GM06990 (cell line): Measurements from ENCODE around the gene DDX20.
A peak's percentile ranks its signal among the peaks of the same experiment; 100 is the strongest.
"Not testable (repeated sequence)": the region's sequence is repeated elsewhere in the genome, so short reads cannot be mapped to it uniquely, and the experiment has no call there.

ENCODE experiments used
- DNase-seq: peaks from one replicate; pipeline ENCODE4 v3.0.0-alpha.2; 2011; ENCODE audit not compliant: insufficient read length; ENCODE audit errors: extremely low read depth
- H3K27me3 ChIP-seq: replicated peaks from 2 replicates; pipeline ENCODE4 v1.6.0; 2011; ENCODE audit warnings: low read length; ENCODE audit not compliant: control insufficient read depth, insufficient read depth
- H3K36me3 ChIP-seq: 2 replicates; pipeline ENCODE4 v1.5.1; 2011; ENCODE audit warnings: low read length; ENCODE audit not compliant: control insufficient read depth, insufficient read depth
- H3K4me3 ChIP-seq: replicated peaks from 2 replicates; pipeline ENCODE4 v1.5.1; 2011; ENCODE audit warnings: low read depth, mild to moderate bottlenecking, control low read depth, low read length
- CTCF ChIP-seq: IDR thresholded peaks from 2 replicates; pipeline ENCODE4 v1.5.1; 2011; ENCODE audit warnings: low read length, control low read depth, mild to moderate bottlenecking, inconsistent platforms; ENCODE audit not compliant: insufficient read depth, poor library complexity, severe bottlenecking

DDX20 gene

GRCh38 chr1:111739925-111740765 lies 15.6 kb upstream of the DDX20 start:
- TF ChIP-seq CTCF: peak; percentile 12
- no peaks in the 10 kb centered on the region; the same call in 1 of the 2 replicates for H3K36me3 ChIP-seq
- peak; percentile 52 for DNase-seq
- peak overlapping the region; percentile 74 for H3K4me3 ChIP-seq
- no peaks in the 10 kb centered on the region; the same call in 1 of the 2 replicates for H3K27me3 ChIP-seq

GRCh38 chr1:111742292-111742691 lies 13.4 kb upstream of the DDX20 start:
- not testable (repeated sequence) for H3K27me3 ChIP-seq, DNase-seq

GRCh38 chr1:111742938-111743549 lies 12.7 kb upstream of the DDX20 start:
- Histone ChIP-seq H3K27me3 (no peaks in the 10 kb centered on the region; the same call in 1 of the 2 replicates), H3K4me3 (no peak overlapping the region), H3K36me3 (no peaks in the 10 kb centered on the region)
- DNase-seq: no peak
- TF ChIP-seq CTCF: no peak

More at GRCh38 chr1:111742292-111742691, 13.4 kb upstream of the DDX20 start:
- not testable (repeated sequence) for H3K36me3 ChIP-seq, H3K4me3 ChIP-seq

DNA sequence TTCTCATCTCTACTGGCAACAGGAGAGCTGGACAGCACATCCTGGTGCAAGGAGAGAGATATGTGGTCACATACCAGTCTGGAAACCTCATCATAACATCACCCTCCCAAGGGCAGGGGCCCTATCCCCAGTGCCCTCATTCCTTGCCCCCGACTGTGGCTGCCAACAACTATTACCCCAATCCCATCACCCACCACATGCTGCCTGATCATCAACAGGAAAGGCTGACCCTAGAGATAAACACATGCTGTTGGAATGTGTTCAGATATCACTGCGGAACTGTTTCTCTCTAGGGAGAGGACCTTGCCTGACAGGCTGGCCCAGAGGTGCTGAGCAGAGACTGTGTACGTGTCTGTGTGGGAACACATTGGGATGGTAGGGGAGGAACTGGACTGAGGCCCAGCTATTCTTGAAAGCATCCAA lies 12.0 kb upstream of the DDX20 start:
- H3K36me3 ChIP-seq: no peaks in the 10 kb centered on the region
- H3K4me3 ChIP-seq: no peak overlapping the region
- no peak for TF ChIP-seq CTCF
- H3K27me3 ChIP-seq: no peaks in the 10 kb centered on the region; the same call in 1 of the 2 replicates
- DNase-seq: no peak

- Histone ChIP-seq H3K4me3 (no peak overlapping the region), H3K27me3 (no peaks in the 10 kb centered on the region; the same call in 1 of the 2 replicates), H3K36me3 (no peaks in the 10 kb centered on the region)
- no peak for DNase-seq
- no peak for TF ChIP-seq CTCF
These were observed 9.8 kb upstream of the DDX20 start for GRCh38 chr1:111745675-111746613.
